MM.1S (cell line): ENCODE data around the gene CCM2L.

Source experiments
- DNase-seq: peaks from one replicate; pipeline ENCODE4 v3.0.0-alpha.2; 2015
- H2AFZ ChIP-seq: fragments of 300-600 bp; sonication (generic); 2 replicates; pipeline ENCODE4 v1.6.0; 2016; ENCODE audit warnings: antibody characterized with exemption, low read length
- H3F3A ChIP-seq: fragments of 300-600 bp; sonication (generic); 2 replicates; pipeline ENCODE4 v1.6.1; 2016; ENCODE audit warnings: mild to moderate bottlenecking, antibody characterized with exemption, low read length, moderate library complexity, mixed read lengths; ENCODE audit not compliant: insufficient read depth
- H3K27ac ChIP-seq: fragments of 300-600 bp; sonication (generic); 2 replicates; pipeline ENCODE4 v1.5.1; 2016; ENCODE audit warnings: mild to moderate bottlenecking, low read length
- H3K27me3 ChIP-seq: fragments of 300-600 bp; sonication (generic); replicated peaks from 2 replicates; pipeline ENCODE4 v1.6.0; 2016; ENCODE audit warnings: low read length; ENCODE audit not compliant: insufficient read depth
- H3K36me3 ChIP-seq: fragments of 300-600 bp; sonication (generic); replicated peaks from 2 replicates; pipeline ENCODE4 v1.6.1; 2016; ENCODE audit warnings: mild to moderate bottlenecking, low read length, mixed read lengths; ENCODE audit not compliant: insufficient read depth
- H3K4me1 ChIP-seq: fragments of 300-600 bp; sonication (generic); 2 replicates; pipeline ENCODE4 v1.6.1; 2016; ENCODE audit warnings: low read length, mixed read lengths
- H3K4me2 ChIP-seq: fragments of 300-600 bp; sonication (generic); 2 replicates; pipeline ENCODE4 v1.6.0; 2016; ENCODE audit warnings: low read depth, low read length
- H3K4me3 ChIP-seq: fragments of 300-600 bp; sonication (generic); 2 replicates; pipeline ENCODE4 v1.5.1; 2016; ENCODE audit warnings: low read length, mixed read lengths
- H3K79me2 ChIP-seq: fragments of 300-600 bp; sonication (generic); 2 replicates; pipeline ENCODE4 v1.6.1; 2016; ENCODE audit warnings: mixed run types, low read length, mixed read lengths
- H3K9ac ChIP-seq: fragments of 300-600 bp; sonication (generic); 2 replicates; pipeline ENCODE4 v1.6.1; 2016; ENCODE audit warnings: low read length, mixed read lengths
- H3K9me2 ChIP-seq: fragments of 300-600 bp; sonication (generic); replicated peaks from 2 replicates; pipeline ENCODE4 v1.6.1; 2016; ENCODE audit warnings: mild to moderate bottlenecking, low read length, mixed read lengths; ENCODE audit not compliant: insufficient read depth
- H3K9me3 ChIP-seq: fragments of 300-600 bp; sonication (generic); replicated peaks from 2 replicates; pipeline ENCODE4 v1.6.1; 2016; ENCODE audit warnings: mild to moderate bottlenecking, low read length, mixed read lengths; ENCODE audit not compliant: insufficient read depth
- H4K20me1 ChIP-seq: fragments of 300-600 bp; sonication (generic); 2 replicates; pipeline ENCODE4 v1.6.1; 2016; ENCODE audit warnings: mild to moderate bottlenecking, low read length, moderate library complexity, mixed read lengths; ENCODE audit not compliant: insufficient read depth
- CTCF ChIP-seq: fragments of 300-600 bp; sonication (generic); IDR thresholded peaks from 2 replicates; pipeline ENCODE4 v1.5.1; 2016; ENCODE audit warnings: antibody characterized with exemption, low read length, mixed read lengths
- EZH2 ChIP-seq: fragments of 300-600 bp; sonication (generic); optimal IDR thresholded peaks from 2 replicates; pipeline ENCODE3; 2017; ENCODE audit warnings: low read depth, mild to moderate bottlenecking, antibody characterized with exemption, low read length, mixed read lengths
- EZH2phosphoT487 ChIP-seq: fragments of 300-600 bp; sonication (generic); IDR thresholded peaks from 2 replicates; pipeline ENCODE4 v1.6.1; 2018; ENCODE audit warnings: antibody characterized with exemption, low read length

Gene CCM2L

GRCh38 chr20:32071395-32072167 is 61.3 kb downstream of the CCM2L start:
- TF ChIP-seq CTCF (no peak), EZH2 (no peak), EZH2phosphoT487 (no peak)
- H3K27ac ChIP-seq, result no peak overlapping the region
- H3F3A ChIP-seq, result no peaks in the 10 kb centered on the region
- no peak overlapping the region for H3K4me2 ChIP-seq
- no peak overlapping the region for H3K4me3 ChIP-seq
- no peaks in the 10 kb centered on the region for H3K9me2 ChIP-seq
- no peaks in the 10 kb centered on the region for H3K4me1 ChIP-seq
- H3K9me3 ChIP-seq, result no peaks in the 10 kb centered on the region
- no peak overlapping the region for H3K9ac ChIP-seq
- H3K27me3 ChIP-seq, result peaks cover 49% of the 10 kb centered on the region
- no peaks in the 10 kb centered on the region for H4K20me1 ChIP-seq
- H3K79me2 ChIP-seq, result no peaks in the 10 kb centered on the region
- no peaks in the 10 kb centered on the region for H3K36me3 ChIP-seq
- no peak for DNase-seq
- no peak overlapping the region for H2AFZ ChIP-seq

DNA sequence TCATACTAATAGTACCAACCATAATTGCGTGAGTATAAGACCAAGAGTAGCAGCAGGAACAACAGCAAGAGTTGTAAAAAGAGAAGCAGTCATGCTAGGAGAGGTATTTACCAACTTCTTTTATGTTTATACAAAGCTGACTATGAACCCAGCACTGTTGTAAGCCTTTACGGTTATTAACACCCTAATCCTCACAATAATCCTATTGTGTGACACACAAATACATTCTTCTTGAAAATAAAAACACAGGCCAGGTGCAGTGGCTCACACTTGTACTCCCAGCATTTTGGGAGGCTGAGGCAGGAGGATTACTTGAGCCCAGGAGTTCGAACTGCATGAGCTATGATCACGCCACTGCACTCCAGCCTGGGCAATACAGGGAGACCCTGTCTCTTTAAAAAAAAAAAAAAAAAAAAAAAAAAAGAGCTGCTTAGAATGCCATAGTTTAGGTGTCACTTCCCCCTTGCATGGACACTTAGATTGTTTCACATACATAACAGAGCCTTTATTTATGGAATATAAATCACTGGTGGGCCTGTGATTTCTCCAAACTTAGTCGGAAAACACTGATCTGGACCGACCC is 62.0 kb downstream of the CCM2L start:
- no peaks in the 10 kb centered on the region for H3K9me3 ChIP-seq
- no peaks in the 10 kb centered on the region for H4K20me1 ChIP-seq
- no peak for DNase-seq
- no peaks in the 10 kb centered on the region for H3K4me1 ChIP-seq
- TF ChIP-seq CTCF (no peak), EZH2 (no peak)
- H2AFZ ChIP-seq, result no peak overlapping the region
- no peaks in the 10 kb centered on the region for H3K9me2 ChIP-seq
- no peak overlapping the region for H3K9ac ChIP-seq
- H3K27ac ChIP-seq, result no peak overlapping the region
- H3K36me3 ChIP-seq, result no peaks in the 10 kb centered on the region
- H3F3A ChIP-seq, result no peaks in the 10 kb centered on the region
- H3K4me3 ChIP-seq, result no peak overlapping the region
- H3K4me2 ChIP-seq, result no peak overlapping the region
- peaks cover 56% of the 10 kb centered on the region for H3K27me3 ChIP-seq
- no peaks in the 10 kb centered on the region for H3K79me2 ChIP-seq

DNA sequence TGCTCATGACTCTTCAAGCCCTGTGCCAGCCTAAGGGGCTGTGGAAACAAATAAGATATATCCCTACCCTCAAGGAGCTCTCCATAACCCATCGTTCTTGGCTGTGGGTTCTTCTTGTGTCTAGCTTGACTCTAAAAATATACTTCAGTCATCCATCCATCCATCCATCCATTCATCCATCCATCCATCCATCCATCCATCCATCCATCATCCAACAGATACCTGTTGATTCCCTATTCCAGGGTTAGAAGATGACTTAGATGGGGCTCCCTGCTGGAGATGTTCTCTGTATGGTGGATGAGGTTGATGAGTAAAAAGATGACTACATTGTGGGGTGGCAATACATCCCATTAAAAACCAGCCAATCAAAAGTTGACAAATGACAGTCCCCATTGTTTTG is 65.3 kb downstream of the CCM2L start:
- Histone ChIP-seq H3K4me2 (no peak overlapping the region), H2AFZ (no peak overlapping the region), H3K27me3 (peaks cover 62% of the 10 kb centered on the region), H3F3A (no peaks in the 10 kb centered on the region), H3K9ac (no peak overlapping the region), H3K9me3 (no peaks in the 10 kb centered on the region), H3K27ac (no peak overlapping the region), H3K36me3 (no peaks in the 10 kb centered on the region), H4K20me1 (no peaks in the 10 kb centered on the region), H3K79me2 (no peaks in the 10 kb centered on the region), H3K4me3 (no peak overlapping the region), H3K9me2 (no peaks in the 10 kb centered on the region), H3K4me1 (no peaks in the 10 kb centered on the region)
- TF ChIP-seq EZH2 (no peak), EZH2phosphoT487 (no peak), CTCF (no peak)
- DNase-seq, result no peak
